HG02884 (cell line): ENCODE data around the gene CHAF1A.

Source experiments
- ATAC-seq: cut with Tn5 transposase; IDR thresholded peaks from one replicate; pipeline ENCODE4 v1.9.1; 2021; ENCODE audit warnings: mild to moderate bottlenecking, moderate library complexity; ENCODE audit not compliant: unreplicated experiment

Gene CHAF1A

GRCh38 chr19:4487572-4487971 is 85.1 kb downstream of the CHAF1A start:
- ATAC-seq = no peak

- no peak for ATAC-seq
Measured at GRCh38 chr19:4488496-4488895, 86.1 kb downstream of the CHAF1A start.

GRCh38 chr19:4491446-4491845 is 89.0 kb downstream of the CHAF1A start:
- ATAC-seq = no peak

- ATAC-seq = no peak
Measured at GRCh38 chr19:4492337-4493103, 90.1 kb downstream of the CHAF1A start.
